GM12865 (cell line): ENCODE data around the gene TMEM184B.

Experiments used
- DNase-seq: peaks from one replicate; pipeline ENCODE4 v3.0.0; 2010; ENCODE audit warnings: low read depth
- H3K4me3 ChIP-seq: 2 replicates; pipeline ENCODE4 v1.5.1; 2011; ENCODE audit warnings: mild to moderate bottlenecking, low read depth, low read length, control low read depth
- TF ChIP-seq, protein P1 (sequence below): IDR thresholded peaks from 2 replicates; pipeline ENCODE4 v1.5.1; 2011; ENCODE audit warnings: low read length, control low read depth, low read depth, inconsistent platforms; ENCODE audit not compliant: insufficient read depth; ENCODE audit errors: missing control alignments

Gene TMEM184B

DNA sequence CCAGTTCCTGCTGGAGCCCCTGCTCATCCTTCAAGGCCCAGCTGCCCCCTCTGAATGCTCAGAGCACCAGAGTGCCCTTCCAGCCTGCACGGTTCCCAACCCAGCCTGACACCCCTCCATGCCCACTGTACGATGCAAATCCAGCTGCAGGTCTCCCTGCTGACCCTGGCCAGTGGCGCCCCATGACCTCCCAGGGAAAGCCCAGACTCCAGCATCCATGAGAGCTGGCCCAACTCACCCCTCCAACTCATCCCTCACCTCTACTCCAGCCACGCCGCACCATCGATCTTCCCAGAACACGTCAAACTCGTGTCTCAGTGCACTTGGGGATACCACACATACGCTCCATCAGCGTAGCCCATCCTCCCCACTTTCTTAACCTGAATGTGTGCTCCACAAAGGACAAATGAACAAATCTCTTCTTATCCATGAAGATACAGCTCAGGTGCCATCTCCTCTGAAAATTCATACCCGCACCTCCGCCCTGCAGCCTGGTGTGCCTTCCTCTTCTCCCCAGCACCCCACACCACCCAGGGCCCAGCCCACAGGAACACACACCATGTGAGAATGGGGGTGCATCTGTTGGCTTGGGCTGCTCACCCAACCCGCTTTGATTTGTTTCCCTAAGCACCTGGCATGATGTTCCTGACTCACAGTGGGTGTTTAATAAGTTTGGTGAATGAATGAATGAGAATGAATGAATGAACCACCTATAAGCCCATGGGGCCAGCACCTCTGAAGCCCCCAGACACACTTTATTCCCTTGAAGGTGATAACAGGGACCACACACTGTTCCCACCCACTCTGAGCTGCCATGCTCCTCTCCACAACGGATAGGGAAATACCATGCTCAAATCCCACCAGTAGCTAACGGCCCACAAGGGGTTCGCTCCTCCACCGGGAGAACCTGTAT is 97.3 kb downstream of the TMEM184B start:
- no peak for DNase-seq

DNA sequence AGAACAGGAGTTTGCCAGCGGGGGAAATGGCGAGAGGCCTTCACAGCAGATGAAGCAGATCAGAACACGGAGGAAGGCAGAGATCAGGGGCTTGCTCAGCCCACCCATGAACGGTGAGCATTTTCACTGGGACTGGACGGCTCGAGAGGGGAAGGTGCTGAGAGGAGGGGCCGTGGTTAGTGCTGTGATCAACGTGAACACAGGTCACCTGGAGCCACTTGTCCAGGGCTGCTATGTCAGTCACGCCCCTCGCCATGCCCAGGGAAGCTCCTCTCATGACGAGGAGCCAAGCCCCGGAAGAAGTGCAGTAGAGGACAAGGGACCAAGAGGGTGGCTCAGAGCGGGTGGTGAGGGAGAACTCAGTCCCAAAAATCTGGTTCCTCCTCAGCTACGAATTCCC is 98.2 kb downstream of the TMEM184B start:
- TF ChIP-seq, protein P1, sequence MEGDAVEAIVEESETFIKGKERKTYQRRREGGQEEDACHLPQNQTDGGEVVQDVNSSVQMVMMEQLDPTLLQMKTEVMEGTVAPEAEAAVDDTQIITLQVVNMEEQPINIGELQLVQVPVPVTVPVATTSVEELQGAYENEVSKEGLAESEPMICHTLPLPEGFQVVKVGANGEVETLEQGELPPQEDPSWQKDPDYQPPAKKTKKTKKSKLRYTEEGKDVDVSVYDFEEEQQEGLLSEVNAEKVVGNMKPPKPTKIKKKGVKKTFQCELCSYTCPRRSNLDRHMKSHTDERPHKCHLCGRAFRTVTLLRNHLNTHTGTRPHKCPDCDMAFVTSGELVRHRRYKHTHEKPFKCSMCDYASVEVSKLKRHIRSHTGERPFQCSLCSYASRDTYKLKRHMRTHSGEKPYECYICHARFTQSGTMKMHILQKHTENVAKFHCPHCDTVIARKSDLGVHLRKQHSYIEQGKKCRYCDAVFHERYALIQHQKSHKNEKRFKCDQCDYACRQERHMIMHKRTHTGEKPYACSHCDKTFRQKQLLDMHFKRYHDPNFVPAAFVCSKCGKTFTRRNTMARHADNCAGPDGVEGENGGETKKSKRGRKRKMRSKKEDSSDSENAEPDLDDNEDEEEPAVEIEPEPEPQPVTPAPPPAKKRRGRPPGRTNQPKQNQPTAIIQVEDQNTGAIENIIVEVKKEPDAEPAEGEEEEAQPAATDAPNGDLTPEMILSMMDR: no peak
- no peak for DNase-seq

More for the DNA sequence above, 97.3 kb downstream of the TMEM184B start:
- no peak overlapping the region for H3K4me3 ChIP-seq
- TF ChIP-seq, protein P1: no peak

GRCh38 chr22:38173641-38173906 is 99.2 kb downstream of the TMEM184B start:
- no peak for DNase-seq
- TF ChIP-seq, protein P1: no peak
- H3K4me3 ChIP-seq: no peak overlapping the region

More for the DNA sequence above, 98.2 kb downstream of the TMEM184B start:
- H3K4me3 ChIP-seq: no peak overlapping the region

DNA sequence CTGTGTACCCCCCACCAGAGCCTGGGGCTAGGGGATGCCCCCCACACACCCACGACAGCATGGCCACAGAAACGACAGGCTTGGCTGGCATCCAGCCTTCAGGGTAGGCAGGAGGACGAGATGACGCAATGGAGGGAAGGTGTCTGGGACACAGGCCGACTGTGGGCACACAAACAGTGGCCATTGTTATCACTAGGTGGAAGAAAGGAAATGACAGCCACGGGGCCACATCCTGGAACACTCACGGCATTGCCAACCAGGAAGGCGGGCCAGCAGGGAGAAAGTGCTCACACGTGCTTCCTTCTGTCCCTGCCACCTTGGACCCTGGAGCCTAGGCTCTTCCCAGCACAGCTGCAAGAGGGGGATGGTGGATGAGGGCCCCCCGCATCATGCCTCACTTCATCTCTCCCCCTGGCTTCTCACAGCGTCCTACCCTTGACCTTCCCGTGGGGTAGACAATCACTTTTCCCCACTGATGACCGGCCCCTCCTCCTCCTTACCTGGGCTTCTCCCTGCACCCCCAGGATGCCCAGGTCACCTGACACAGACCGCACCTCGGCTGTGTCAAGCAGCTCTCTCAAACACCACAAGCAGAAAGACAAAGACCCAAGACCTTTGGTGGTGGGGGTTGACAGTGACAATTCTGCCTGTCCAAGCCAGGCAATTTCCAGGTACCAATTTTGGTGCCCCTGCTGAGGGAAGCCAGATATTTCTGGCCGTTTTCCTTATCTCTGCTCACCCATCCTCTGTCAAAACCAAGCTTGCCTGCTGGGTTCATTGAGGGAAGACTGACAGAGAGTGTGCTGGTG is 99.8 kb downstream of the TMEM184B start:
- DNase-seq: no peak
- TF ChIP-seq, protein P1: no peak

DNA sequence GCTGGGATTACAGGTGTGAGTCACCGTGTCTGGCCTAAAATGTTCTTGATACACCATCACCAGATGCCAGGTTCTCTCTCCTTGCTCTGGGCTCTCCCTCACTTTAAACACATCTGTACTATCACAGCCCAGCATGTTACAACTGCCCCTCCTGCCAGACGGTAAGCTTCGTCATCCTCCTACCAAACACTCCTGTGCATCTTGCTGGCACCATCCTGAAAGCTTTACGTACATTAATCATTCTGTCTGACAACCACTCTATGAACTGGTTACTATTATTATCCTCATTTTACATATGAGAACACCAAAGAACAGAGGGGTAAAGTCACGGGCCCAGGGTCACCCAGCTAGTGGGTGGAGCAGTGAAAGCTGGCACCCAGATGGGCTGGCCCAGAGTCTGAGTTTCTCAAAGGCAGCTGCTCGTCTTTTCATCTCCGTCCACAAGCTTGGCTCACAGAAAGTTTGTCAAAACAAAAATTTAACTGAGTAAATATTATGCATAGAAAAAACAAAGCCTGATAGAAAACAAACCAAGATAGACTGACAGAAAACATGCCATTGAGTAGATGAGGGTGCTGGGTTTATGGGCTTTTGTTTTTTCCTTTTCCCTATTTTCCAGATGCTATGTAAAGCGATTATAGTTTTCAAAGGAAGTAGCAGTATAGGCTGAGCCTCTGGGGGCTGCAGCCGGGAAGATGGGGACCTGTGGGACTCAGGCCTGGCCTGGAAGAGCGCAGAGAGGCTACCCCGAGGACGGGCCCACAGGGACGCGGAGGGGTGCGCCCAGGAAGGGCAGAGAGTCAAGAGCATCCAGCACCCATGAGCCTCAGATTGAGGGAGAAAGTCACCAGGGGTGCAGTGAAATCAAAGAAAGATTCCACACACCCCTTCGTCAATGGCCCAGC is 100.6 kb downstream of the TMEM184B start:
- TF ChIP-seq, protein P1: no peak
- no peak overlapping the region for H3K4me3 ChIP-seq
- DNase-seq: no peak

More for the DNA sequence above, 99.8 kb downstream of the TMEM184B start:
- H3K4me3 ChIP-seq: no peak overlapping the region

- H3K4me3 ChIP-seq: no peak overlapping the region
- TF ChIP-seq, protein P1: no peak
- DNase-seq: no peak
Measured at GRCh38 chr22:38170469-38170868, 102.3 kb downstream of the TMEM184B start.
